ENCODE results near the gene ZMIZ1.

Gene ZMIZ1

DNA sequence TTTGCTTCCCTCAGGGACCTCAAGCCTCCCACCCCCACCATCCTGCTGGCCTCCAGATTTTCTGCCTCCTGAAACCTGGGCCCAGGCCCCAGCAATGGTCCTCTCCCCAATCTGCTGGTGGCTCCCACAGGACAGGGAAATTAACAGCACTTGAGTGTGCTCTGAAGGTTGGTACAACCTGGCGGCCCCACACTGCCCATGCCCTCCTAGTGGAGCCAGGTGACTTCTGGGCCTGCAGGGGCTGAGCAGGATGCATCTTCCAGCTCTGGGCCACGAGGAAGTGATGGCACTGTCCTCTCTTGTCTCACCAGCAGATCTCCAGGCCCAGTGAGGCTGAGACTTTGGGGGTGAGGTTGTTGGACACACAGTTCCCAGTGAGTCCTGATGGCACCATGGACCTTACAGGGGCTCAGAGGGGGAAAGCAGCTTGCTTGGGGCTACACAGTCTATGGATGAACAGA is 3.6 kb upstream of the ZMIZ1 start:
- H3K27ac ChIP-seq = no peak overlapping the region

DNA sequence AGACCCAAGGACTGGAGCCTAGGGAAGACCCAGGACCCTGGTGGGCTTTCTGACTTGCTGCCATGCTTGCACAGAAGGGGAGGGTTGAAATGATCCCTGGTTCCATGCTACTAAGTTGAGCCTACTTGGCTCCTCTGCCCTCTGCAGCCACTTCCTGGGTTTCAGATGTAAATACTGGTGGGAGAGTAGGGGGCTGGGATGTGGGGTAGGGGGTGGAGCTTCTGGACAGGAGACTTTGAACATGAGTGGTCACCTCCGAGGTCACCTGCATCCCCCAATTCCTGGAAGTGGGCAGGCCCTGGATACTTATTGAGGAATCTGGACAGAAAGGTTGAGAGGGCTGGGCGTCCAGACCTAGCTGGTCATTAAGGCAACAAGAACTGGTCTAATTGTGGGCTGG is 2.9 kb upstream of the ZMIZ1 start:
- TF ChIP-seq, protein P1, sequence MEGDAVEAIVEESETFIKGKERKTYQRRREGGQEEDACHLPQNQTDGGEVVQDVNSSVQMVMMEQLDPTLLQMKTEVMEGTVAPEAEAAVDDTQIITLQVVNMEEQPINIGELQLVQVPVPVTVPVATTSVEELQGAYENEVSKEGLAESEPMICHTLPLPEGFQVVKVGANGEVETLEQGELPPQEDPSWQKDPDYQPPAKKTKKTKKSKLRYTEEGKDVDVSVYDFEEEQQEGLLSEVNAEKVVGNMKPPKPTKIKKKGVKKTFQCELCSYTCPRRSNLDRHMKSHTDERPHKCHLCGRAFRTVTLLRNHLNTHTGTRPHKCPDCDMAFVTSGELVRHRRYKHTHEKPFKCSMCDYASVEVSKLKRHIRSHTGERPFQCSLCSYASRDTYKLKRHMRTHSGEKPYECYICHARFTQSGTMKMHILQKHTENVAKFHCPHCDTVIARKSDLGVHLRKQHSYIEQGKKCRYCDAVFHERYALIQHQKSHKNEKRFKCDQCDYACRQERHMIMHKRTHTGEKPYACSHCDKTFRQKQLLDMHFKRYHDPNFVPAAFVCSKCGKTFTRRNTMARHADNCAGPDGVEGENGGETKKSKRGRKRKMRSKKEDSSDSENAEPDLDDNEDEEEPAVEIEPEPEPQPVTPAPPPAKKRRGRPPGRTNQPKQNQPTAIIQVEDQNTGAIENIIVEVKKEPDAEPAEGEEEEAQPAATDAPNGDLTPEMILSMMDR (IDR thresholded peaks at IDR 0.05) = no peak
- no peak for TF ChIP-seq ZFX (IDR thresholded peaks at IDR 0.05; ENCODE audit: borderline replicate concordance)
- no peak overlapping the region for H3K27ac ChIP-seq

More for the DNA sequence above, 3.6 kb upstream of the ZMIZ1 start:
- TF ChIP-seq, protein P1 (IDR thresholded peaks at IDR 0.05) = no peak
- TF ChIP-seq ZFX (IDR thresholded peaks at IDR 0.05; ENCODE audit: borderline replicate concordance) = no peak

DNA sequence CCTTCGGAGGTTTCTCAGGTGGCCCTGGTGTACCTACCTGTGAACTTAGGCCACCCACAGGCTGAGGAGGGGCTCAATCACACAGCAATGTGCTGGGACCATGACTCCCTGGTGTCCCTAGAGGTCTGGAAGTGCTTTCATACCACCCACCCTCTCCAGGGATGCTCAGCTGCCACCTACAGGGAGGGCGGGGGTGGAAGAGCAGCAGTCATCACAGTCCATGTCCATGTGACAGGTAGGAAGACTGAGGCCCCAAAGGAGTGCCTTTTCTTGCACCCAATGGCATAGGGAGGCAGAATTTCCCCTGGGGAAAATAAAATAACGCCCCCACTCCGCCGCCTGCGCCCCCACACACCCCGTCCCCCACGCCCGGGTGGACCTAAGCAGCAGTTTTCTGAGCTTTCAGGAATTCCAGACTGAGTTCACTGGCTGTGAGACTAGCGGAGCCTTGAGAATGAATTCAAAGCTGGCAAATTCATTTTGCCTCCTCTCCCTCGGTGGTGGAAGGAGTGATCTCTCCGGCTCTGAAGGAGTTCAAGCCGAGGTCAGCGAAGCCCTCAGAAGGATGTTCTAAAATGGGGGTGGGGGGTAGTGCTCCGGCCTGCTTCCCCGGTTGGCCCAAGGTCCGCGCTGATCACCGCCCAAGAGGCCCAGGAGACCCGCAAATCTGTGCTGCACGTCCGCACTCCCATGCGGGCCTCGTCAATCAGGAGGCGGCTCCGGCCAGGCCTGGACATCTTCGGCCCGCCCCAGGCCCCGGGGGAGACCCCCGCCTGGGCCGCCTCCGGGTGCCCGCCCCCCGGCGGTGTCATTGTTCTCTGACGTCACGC is 2.1 kb upstream of the ZMIZ1 start:
- TF ChIP-seq, protein P1 (IDR thresholded peaks at IDR 0.05) = peak; percentile 39; the same call in 1 of the 2 replicates
- no peak for TF ChIP-seq ZFX (IDR thresholded peaks at IDR 0.05; ENCODE audit: borderline replicate concordance)
- H3K27ac ChIP-seq = peak overlapping the region; percentile 97

GRCh38 chr10:79067241-79068202 is 1.2 kb upstream of the ZMIZ1 start:
- H3K27ac ChIP-seq = peak overlapping the region; percentile 97
- TF ChIP-seq, protein P1 (IDR thresholded peaks at IDR 0.05) = no peak
- TF ChIP-seq ZFX (IDR thresholded peaks at IDR 0.05; ENCODE audit: borderline replicate concordance) = no peak

DNA sequence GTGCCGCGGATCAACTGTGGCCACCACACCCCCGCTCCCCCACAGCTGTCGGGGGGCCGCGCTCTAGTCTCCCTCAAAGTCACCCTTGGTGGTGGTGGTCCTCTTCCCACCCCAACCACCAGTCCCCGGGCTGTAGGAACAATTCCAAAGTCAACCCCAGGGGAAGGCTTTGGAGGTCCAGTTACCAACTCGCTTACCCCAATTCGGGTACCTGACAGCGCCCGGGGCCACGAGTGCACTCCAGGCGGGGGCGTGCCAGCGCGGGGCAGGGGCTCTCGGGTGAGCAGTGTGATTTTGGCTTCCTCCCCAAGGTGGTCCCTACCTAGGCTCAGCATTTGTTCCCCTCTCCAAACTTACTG is 584 bp upstream of the ZMIZ1 start:
- TF ChIP-seq, protein P1 (IDR thresholded peaks at IDR 0.05) = no peak
- TF ChIP-seq ZFX (IDR thresholded peaks at IDR 0.05; ENCODE audit: borderline replicate concordance) = no peak
- peak overlapping the region; percentile 97 for H3K27ac ChIP-seq

DNA sequence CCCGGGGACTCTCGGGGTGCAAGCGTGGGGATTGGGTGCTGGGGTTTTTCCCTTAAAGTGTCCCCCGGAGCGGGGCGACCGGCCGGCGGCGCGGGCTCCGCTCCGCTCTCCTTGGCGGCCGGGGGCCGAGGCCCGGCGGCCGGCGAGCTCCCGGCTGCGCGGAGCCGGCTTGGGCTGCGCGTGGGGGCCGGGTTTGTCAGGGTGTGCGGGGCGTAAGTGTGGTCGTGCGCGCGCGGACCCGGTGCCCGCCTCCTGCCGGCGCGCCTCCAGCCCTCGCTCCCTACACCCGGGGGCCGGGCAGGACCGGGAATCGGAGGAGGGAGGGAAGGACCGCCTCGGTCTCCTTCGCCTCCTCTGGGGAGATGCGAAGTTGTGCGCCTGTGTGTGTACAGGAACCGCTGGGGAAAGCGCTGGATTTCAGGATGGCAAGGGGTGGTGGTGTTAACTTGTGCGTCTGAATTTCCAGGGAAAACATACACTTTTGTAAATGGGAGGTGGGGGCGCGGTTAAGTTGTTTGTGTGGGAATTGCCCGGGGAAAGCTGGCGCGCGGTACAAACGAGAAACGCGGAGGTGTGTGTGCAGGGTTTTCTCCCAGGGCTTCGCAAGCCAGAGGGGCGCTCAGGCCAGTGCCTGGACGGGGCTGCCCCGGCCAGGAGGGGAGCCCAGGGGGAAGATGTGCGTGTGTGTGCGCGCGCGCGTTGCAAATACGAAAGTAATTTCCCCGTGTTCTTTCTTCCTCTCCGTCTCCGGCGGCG is 737 bp downstream of the ZMIZ1 start:
- H3K27ac ChIP-seq = peak overlapping the region; percentile 97

More for the DNA sequence above, 737 bp downstream of the ZMIZ1 start:
- TF ChIP-seq, protein P1 (IDR thresholded peaks at IDR 0.05) = no peak; the same call in none of the 2 replicates
